ENCODE measurements around the gene AMIGO1.

Gene AMIGO1

DNA sequence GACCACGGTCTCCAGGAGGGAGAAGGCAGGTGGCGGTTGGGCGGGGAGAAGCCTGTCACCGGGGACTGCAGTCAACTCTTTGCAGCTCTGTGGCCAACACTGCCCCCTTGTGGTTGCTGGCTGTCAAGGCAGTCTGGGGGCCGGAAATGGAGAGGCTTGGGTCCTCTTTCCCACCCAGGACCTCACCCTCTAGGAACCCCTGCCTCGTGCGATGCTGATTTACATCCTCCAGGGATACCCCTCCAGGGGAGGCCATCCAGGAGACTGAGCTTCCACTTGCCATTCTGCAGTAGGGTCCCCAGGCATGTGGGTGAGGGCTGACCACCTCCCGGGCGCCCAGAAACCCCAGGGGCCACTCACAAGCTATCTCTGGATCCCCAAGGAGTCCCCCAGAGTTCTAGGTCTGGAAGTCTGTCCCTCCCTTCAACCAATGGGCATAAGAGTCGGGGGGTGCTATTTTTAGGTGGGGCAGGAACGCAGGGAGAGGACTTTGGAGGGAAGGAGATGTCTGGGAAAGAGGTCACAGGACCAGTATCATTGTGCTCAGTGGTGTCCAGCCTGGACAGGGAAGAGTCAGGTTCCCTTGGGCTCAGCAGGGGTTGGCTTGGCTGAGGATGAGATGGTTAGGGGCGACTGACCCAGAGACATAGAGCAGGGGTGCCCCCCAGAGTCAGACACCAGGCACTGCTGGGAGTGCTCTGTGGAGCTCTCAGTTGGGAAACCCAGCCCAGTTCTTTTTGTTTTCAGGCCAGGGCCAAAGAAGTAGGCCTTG is 23.0 kb upstream of the AMIGO1 start:
- peak; percentile 69 to 79 for DNase-seq (ENCODE audit: low read depth in 2 of 2)

DNA sequence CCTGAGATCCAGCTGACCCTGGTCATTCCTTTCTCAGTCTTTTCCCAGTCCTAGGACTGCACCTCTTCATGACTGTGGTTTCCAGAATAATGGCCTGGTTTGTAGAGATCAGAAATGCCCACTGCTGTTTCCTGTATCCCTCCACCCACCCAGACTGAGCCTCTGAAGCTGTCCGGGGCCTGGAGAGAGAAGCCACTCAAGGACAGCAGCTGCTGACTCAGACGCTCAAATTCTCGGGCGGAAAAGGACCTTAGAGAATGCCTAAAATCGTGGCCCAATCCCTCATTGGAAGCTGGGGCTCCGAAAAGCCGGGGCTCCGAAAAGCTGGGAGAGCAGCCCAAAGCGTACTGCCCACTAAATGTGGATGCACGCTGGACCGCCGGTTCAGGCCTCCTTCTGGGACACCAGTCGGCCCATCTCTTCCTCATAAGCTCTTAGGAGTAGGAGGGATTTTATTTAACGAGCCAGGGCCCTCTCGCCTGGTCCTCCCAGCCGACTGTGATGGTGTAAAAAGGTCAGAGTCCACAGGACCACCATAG is 22.4 kb upstream of the AMIGO1 start:
- no peak for DNase-seq (ENCODE audit: low read depth in 2 of 2)

DNA sequence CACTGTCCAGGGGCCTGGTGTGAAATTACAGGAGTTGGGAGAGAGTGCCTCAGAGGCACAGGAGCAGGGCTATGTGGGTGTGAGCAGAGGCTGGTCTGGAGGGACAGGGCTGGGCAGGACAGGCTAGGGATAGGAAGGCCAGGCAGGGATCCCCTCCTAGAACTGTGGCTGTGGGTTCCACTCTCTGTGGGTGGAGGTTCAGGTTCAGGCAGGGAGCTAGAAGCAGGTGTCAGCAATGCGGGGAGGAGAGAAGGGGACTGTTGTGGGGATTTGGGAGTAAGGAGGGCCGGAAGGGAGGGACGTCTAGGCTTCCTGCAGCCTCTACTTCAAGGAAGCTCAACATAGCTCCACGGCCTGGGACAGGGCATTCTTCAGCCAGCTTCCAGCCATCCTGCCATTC is 21.9 kb upstream of the AMIGO1 start:
- DNase-seq (ENCODE audit: low read depth in 2 of 2): no peak

DNA sequence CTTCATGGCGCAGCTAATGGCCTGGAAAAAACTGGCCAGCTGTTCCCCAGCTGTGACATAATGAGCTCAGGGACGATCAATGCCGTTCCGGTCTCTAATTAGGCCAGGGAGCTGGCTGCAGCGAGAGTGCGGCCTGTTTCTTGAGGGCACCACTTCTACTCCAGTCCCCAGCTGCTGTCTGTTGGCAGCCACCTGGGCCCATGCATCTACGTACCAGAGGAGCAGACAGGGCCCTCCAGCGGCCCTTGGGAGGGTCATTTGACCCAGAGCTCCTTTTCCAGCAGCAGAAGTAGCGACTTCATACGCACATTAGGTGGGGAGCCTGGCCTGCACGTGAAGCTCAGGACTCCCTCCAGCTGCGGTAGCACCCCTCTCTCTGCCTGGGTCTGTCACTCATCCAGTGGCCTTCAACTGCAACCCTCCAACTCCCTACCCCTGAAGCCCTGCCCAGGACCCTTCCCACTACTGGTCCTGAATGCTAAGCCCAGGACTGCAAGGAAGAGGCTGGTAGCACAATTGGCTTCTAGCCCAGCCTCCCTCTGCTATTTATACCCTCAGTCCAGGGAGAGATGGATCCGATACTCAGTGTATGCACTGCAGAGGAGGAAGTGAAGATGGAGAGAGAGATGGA is 21.0 kb upstream of the AMIGO1 start:
- DNase-seq (ENCODE audit: low read depth in 2 of 2): no peak

DNA sequence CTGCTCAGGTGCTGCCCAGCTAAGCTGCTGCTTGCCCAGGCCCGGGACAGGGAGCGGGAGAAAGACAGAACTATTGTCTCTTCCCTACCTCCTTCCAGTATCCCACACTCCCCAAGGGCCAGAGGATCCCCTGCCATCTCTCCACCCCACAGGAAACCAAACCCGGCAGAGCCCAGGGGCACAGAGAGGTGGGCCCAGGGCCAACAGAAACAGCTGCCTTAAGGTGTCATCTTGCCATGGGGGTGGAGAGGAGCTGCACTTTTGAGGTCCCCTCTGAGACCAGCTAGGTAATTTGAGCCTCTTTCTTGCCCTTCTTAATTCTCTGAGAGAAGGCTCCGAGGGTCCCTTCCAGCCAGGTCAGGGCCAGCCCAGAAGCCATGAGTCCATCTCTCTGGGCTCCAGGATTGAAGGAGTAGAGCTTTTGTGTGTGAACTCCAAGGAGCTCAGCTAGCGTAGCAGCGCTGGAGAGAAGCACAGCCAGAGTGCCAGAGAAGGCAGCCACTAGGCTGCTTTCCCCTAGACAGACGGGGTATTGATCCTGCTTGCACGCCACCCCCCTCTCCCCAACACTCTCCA is 20.4 kb upstream of the AMIGO1 start:
- DNase-seq (ENCODE audit: low read depth in 2 of 2): no peak

DNA sequence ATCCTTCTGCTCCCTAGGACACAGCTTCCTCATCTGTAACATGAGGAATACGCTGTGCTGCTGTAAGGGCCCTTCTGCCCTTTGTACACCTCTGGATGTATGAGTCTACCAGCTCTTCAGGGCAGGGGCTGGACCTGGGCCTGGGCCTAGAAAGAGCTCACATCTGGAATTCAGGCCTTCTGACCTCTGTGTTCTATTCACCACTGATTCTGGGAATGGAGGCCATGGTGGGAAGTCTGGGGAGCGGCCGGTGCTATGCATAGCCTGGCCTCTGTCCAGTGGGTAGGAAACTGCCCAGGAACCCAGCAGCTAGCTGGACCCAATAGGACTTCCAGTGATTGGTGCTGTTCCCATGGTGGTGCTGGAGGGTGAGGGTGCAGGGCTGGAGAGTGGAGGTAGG is 19.2 kb upstream of the AMIGO1 start:
- DNase-seq (ENCODE audit: low read depth in 2 of 2): no peak

DNA sequence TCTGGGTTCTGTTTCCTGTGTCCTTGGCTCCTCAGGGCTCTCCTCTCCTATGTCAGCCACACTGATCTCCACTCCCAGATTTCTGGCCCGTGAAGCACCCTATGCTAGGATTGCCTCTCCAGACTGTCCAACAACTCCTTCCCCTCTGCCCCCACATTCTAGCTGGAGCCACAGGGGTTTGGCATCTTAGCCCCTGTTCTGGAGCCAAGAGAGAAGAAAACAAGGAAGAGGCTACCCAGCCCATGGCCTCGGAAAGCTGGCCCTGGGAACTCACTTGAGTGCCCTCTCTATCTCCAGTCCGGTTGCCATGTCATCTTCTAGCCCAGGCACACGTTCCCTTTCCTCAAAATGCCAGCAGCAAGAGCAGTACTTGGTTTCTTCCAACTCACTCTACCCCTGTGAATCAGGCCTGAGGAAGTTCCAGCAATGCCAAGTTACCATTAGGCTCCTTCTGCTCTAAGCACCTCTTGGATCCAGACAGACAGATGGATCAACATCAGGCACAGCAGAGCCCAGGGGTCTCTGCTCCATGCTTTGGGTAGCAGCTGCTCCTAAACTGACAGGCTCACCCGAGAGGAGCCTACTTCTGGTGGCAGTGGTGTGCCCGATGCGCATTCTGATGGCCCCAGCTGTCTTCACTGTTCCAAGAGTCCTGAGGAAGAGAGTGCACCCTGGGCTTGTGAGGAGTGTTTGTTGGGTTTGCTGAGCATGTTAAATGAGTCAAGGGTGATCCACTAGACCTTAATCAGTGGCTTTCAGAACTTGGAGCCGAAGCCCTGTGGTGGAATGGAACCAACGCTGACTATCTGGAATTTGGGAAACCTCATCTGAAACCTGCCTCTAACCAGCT is 18.5 kb upstream of the AMIGO1 start:
- no peak for DNase-seq (ENCODE audit: low read depth in 2 of 2)

DNA sequence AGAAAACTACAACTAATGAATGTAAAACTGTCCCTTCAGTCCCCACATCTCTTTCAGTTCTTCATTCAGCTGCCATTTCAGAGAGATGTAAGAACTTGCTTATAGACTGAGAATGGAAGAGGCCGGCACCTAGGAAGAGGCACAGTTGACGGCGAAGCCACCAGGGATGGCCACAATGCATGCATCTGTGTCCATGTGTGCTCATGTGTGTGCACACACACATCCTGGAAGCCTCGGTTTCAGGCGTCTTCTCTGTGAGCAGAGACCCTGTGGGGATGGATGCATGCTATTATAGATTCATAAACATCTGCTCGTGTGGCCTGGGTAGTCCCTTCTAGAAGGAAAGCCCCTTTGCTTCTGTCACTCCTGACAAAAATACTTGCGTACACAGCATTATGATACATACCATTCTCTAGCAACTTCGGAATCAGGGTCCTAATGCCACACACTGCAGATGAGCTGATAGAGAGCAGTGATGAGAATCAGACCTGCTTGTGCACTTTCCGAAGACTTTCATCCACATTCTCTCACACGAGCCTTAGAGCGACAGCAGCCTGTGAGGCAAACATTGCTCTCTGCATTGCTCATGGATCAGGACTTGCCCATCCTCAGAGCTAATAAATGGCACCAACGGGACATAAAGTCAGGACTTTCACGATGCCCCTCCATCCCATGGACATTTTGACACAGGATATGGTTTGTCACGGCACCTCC is 17.7 kb upstream of the AMIGO1 start:
- DNase-seq (ENCODE audit: low read depth in 2 of 2): no peak

DNA sequence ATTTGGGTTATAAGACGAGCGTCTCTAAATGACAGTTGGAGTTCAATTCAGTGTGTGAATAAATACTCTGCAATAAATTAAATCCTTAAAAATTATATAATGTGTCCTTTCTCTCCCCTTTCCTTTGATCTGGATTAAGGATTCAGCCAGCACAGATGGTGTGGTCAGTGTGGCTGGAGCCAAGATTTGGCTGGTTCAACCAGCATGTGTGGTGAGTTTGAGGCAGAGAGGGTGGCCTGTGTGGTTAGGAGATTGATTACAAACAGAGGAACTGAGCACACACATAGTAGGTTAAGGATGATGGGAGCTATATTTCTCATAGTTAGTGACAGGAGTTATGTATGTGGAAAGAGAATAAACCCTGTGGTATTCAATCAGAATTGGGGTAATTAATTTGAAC is 14.2 kb upstream of the AMIGO1 start:
- no peak for DNase-seq (ENCODE audit: low read depth in 2 of 2)

DNA sequence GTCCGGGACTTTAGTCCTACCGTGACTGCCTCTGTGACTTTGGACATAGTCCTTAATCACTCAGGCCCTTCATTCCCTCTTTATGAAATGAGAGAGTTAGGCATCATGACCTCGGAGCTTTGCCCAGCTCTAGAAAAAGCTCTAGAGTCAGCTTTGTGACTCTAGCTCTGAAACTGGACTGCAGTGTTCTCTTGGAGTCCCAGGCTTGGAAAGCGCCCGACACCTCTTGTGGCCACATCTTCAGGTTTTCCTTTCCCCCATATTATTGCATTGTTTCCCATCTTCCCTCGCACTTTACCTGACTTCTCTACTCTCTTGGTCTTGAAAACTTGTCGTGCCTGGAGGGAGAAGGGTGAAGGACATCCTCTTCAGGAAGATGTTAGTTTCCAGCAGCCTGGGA is 12.5 kb upstream of the AMIGO1 start:
- DNase-seq (ENCODE audit: low read depth in 2 of 2): no peak

DNA sequence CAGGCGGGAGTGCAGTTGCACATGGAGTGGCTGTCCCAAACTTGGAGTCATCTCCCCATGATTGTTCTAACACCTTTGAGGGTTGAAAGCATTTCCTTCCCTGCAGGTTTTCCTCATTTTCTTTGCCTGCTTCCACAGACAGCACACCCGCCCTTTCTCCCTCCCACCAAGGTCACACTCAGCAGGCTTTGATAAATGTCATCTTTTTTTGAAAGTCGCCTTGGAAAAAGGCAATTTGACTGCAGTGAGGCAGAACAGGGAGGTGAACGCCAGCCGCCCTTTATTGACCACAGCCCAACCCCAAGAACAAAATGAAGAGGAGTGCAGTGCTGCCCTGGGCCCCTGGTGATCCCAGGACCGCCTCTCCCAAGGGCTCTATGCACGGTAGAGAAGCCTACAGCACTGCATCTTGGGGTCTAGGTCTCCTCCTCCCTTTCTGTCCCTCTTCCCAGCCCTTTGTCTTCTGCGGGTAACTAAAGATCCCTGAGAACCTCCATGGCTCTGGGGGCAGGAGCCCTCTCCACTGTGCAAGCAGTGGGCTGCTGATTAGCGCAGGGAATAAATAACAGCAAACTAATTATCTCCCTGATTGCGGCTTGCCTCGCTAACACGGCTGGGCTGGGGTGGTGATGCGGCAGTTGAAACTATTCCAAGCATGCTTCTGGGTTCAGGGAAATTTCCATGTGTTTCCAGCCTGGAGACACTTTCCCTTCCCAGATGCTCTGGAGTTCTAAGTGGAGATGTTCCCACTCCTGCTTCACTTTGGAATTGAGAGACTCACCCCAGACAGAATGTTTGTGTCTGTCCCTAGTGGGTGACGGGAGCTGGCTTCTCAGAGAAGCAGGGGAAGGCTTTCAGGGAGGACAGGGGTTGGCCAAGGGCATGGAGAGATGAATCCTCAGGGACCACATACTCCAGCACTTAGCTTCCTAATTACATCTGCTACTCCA is 11.8 kb upstream of the AMIGO1 start:
- DNase-seq (ENCODE audit: low read depth in 2 of 2): no peak

DNA sequence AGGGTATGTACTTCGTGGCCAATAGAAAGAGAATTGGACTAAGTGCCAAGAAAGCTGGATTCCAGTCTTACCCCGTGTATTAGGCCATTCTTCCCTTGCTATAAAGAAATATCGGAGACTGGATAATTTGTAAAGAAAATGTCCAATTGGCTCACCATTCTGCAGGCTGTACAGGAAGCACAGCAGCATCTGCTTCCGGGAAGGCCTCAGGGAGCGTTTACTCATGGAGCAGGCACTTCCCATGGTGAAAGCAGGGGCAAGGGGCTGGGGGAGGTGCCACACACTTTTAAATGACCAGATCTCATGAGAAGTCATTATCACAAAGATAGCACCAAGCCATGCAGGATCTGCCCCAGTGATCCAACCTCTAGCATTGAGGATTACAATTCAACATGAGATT is 7.8 kb upstream of the AMIGO1 start:
- no peak for DNase-seq (ENCODE audit: low read depth in 2 of 2)

DNA sequence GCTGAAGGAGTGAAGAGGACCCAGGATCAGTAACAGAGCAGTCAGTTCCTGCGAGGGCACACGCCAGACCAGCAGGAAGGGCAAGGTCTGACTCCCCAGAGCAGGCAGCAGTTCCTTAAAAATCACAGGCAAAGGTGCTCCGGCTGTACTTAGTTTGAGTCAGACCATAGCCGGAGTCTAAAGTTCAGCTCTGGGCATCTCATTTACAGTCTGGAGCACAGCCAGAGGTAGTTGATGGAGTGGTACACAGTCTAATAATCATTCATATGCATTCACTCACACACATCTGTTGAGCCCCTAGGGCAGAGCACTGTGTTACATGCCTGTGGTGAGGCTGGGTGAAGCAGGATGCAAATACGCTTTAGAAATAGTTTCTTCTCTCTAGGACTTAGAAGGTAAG is 7.3 kb upstream of the AMIGO1 start:
- DNase-seq (ENCODE audit: low read depth in 2 of 2): no peak

DNA sequence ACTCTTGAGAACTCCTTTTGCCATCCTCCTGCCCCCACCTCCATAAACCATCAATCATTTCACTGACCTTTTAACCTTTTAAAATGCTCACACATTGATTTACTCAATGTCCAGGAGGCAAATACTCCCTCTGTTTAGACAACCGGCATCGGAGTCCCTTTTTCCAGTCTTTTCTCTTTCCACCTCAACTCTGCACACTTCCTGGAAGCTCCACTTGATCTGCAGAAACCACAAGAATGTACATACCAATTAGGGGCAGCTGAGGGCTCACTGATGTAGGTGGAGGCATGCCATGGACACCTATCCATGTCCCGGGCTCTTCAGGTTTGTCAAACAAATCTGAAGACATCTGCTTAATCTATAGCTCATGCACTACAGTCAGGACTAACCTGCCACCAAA is 5.3 kb upstream of the AMIGO1 start:
- DNase-seq (ENCODE audit: low read depth in 2 of 2): no peak

DNA sequence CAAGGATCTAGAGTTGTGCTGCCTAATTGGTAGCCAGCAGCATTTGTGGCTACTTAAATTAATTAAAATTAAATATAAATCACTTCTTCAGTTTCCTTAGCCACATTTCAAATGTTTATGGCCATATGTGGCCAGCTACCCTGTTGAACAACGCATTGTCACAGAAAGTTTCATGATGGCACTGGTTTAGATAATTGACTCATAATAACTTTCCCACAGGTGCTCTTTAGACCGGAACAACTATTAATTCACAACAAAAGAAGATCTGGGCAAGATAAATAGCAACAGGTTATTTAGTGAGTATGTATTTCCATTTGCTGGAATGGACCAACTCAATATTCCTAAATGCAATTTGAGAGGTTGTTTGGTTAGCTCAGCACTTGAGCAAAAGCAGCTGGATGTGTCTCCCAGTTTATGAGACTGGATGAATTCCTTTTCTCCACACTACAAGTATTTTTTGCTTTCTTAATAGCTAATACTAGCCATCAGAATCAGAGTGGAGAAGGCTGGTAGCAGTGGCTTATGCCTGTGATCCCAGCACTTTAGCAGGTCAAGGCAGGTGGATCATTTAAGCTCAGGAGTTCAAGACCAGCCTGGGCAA is 3.7 kb upstream of the AMIGO1 start:
- DNase-seq (ENCODE audit: low read depth in 2 of 2): no peak

DNA sequence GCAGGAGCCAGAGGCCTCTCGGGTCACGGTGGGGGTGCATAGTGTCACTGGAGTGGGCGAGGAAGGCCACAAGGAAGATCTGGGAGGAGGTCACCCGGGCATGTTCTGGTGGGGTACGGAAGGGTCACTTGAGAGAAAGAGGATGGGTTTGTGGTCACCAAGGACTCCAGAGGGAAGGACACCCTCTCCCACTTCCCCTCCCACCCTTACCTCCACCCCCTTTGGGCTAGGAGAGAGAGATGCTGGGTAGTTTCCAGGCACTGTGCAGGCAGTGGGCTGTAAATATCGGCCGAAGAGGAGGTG is 703 bp downstream of the AMIGO1 start:
- DNase-seq (ENCODE audit: low read depth in 2 of 2): no peak

DNA sequence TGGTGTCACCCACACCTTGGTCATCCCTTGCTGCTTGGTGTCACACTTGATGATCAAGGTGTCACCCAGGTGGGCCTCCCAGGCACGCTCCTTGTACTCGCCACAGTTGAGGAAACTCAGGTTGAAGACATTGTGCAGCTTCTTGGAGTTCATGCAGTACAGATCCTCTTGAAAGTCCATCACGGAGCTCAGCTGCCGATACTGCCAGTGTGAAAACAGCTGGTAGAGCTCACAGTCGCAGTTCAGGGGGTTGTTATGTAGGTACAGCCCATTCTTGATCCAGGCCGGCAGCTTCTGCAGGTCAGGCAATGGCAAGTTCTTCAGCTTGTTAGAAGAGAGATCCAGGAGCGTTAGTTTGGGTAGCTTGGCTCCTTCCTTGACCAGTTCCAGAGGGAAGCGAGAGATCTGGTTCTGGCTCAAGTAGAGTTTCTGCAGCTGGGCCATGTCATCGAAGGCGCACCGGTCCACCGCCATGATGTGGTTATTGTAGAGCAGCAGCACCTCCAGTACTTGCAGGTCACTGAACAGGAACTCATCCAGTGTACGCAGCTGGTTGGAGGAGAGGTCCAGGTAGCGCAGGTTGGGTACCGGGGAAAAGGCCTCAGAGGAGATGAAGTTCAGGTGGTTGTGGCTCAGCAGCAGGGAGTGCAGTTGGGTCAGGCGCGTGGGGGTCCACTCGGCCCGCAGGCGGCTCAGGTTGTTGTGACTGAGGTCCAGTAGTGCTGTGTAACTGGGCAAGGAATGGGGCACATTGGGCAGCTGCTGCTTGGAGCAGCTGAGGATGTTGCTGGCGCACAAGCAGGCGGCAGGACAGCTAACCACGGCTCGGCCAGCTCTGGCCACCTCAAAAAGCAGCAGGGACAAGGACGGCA is 1.3 kb downstream of the AMIGO1 start:
- DNase-seq (ENCODE audit: low read depth in 2 of 2): no peak

DNA sequence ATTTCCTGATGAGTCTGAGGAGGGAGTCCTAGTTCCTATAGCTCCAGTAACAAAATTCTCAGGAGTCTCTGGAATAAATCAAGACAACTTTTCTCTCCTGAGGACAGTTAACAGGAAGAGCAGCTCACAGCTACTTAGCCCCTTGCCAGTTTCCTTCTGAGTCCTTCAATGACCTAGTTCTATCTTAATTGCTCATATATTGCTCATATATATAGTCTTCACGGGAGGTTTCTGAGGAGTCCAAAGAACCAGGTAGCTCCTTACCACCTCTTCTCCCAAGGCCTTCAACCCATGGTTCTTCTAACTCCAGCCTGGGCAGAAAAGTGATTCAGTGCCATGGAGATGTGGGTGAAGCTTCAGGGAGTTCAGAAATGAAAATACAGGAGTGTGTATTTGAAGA is 4.6 kb downstream of the AMIGO1 start:
- no peak for DNase-seq (ENCODE audit: low read depth in 2 of 2)

DNA sequence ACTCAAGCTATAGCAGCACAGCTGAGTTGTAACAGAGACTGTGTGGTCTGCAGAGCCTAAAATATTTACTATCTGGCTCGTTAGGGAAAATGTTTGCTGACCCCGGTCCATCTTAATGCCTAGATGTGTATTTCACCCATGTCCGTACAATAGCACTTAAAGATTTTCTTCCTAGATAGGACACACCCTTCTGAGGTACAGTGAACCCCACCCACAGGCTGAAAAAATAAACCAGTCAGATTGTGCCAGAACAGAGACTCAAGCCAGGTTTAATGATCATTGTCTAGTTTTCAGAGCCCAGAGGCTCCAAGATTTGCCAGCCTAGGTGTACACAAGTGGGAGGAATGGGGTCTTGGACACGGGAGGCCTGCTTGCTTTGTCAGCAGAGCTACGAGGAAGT is 5.6 kb downstream of the AMIGO1 start:
- no peak for DNase-seq (ENCODE audit: low read depth in 2 of 2)
